GM12878 (cell line): ENCODE measurements around the gene ID3. TPM values are rescaled to one million over a fixed set of nuclear protein-coding genes. Genes with fewer than 3 reads are reported as not detected.

ENCODE experiments used
- ASH2L ChIP-seq: fragments of 300-600, 200-600 bp; sonication (generic); IDR thresholded peaks from 2 replicates; pipeline ENCODE4 v1.6.1; 2017; ENCODE audit warnings: low read depth, mild to moderate bottlenecking, borderline replicate concordance
- BCLAF1 ChIP-seq: fragments of 450-650 bp; IDR thresholded peaks from 2 replicates; pipeline ENCODE4 v1.6.1; 2017; ENCODE audit warnings: antibody characterized with exemption, mild to moderate bottlenecking, moderate library complexity
- BMI1 ChIP-seq: fragments of 450-650 bp; IDR thresholded peaks from 2 replicates; pipeline ENCODE4 v1.6.1; 2016; ENCODE audit warnings: mild to moderate bottlenecking, moderate library complexity, borderline replicate concordance
- CHD2 ChIP-seq: IDR thresholded peaks from 2 replicates; pipeline ENCODE4 v1.6.1; 2011; ENCODE audit warnings: low read depth, low read length, improper control_type of control experiment, borderline replicate concordance
- CREB1 ChIP-seq: IDR thresholded peaks from 2 replicates; pipeline ENCODE4 v1.6.1; 2012; ENCODE audit warnings: low read depth, mild to moderate bottlenecking, inconsistent platforms
- FOXK2 ChIP-seq: fragments of 450-650 bp; IDR thresholded peaks from 2 replicates; pipeline ENCODE4 v1.6.1; 2017; ENCODE audit warnings: mild to moderate bottlenecking, moderate library complexity
- MEF2A ChIP-seq: IDR thresholded peaks from 2 replicates; pipeline ENCODE4 v1.6.1; 2011; ENCODE audit warnings: low read depth, mild to moderate bottlenecking, low read length, moderate library complexity; ENCODE audit not compliant: insufficient read depth
- MTA2 ChIP-seq: fragments of 450-650 bp; IDR thresholded peaks from 2 replicates; pipeline ENCODE4 v1.6.1; 2016; ENCODE audit warnings: low read depth, mild to moderate bottlenecking, moderate library complexity
- NR2C1 ChIP-seq: fragments of 450-650 bp; IDR thresholded peaks from 2 replicates; pipeline ENCODE4 v1.6.1; 2017; ENCODE audit warnings: antibody characterized with exemption, mild to moderate bottlenecking, moderate library complexity
- NRF1 ChIP-seq: conservative IDR thresholded peaks from 2 replicates; pipeline ENCODE4 v1.6.1; 2011; ENCODE audit warnings: mild to moderate bottlenecking, low read depth, low read length, improper control_type of control experiment
- POLR2AphosphoS2 ChIP-seq: IDR thresholded peaks from 2 replicates; pipeline ENCODE4 v1.6.1; 2011; ENCODE audit warnings: low read depth, mild to moderate bottlenecking, low read length, improper control_type of control experiment, moderate library complexity
- POLR2AphosphoS5 ChIP-seq: IDR thresholded peaks from 2 replicates; pipeline ENCODE4 v1.6.1; 2011; ENCODE audit warnings: mild to moderate bottlenecking, low read length, inconsistent platforms
- RELA ChIP-seq: fragments of 450-650 bp; IDR thresholded peaks from 2 replicates; pipeline ENCODE4 v1.8.0; 2014; ENCODE audit warnings: borderline replicate concordance; ENCODE audit not compliant: partially characterized antibody
- RELB ChIP-seq: fragments of 450-650 bp; IDR thresholded peaks from 2 replicates; pipeline ENCODE4 v1.6.1; 2017; ENCODE audit warnings: low read depth, mild to moderate bottlenecking, moderate library complexity
- SMARCA5 ChIP-seq: fragments of 450-650 bp; IDR thresholded peaks from 2 replicates; pipeline ENCODE4 v1.6.1; 2017; ENCODE audit warnings: mild to moderate bottlenecking
- TCF3 ChIP-seq: IDR thresholded peaks from 2 replicates; pipeline ENCODE4 v1.6.1; 2012; ENCODE audit warnings: low read depth, mild to moderate bottlenecking, low read length, borderline replicate concordance; ENCODE audit not compliant: insufficient read depth
- ZBTB4 ChIP-seq: fragments of 450-650 bp; formaldehyde crosslinking; IDR thresholded peaks from 2 replicates; pipeline ENCODE4 v1.4.0; 2022; ENCODE audit warnings: mild to moderate bottlenecking, moderate library complexity
- ZNF622 ChIP-seq: fragments of 450-650 bp; IDR thresholded peaks from 2 replicates; pipeline ENCODE4 v1.6.1; 2017; ENCODE audit warnings: mild to moderate bottlenecking, inconsistent platforms
- ZNF687 ChIP-seq: fragments of 450-650 bp; IDR thresholded peaks from 2 replicates; pipeline ENCODE4 v1.6.1; 2017; ENCODE audit warnings: mild to moderate bottlenecking, moderate library complexity
- polyA plus RNA-seq, 11 experiments: library from polyadenylated mRNA; depleted of rRNA in 4 of 11; unstranded in 6 of 11; stranded (reverse) in 5 of 11; fragments of >200 nt; fragmentation: Nextera tagmentation in 4 of 11; fragmentation: Illumina TruSeq in 1 of 11; extraction: Ambion mirVana in 4 of 11; extraction: Trizol in 1 of 11; gene quantifications; 1 replicate in 1 of 11; 2 replicates in 10 of 11; pipeline versions ENCODE4 v1.2.1 to v1.2.3, GENCODE V29; 2011 to 2016; ENCODE audit warnings: inconsistent platforms in 2 of 11, missing spikeins in 2 of 11, low read depth in 1 of 11
- total RNA-seq, 4 experiments: library from RNA; depleted of rRNA in 3 of 4; stranded (reverse); fragments of >200 nt in 3 of 4; fragmentation: Illumina TruSeq in 1 of 4; extraction: Trizol in 1 of 4; gene quantifications; 2 replicates each; pipeline versions ENCODE4 v1.2.1 to v1.2.3, GENCODE V29; 2013 to 2021

ID3 gene
- total and polyA plus RNA-seq, 10 of the 15 experiments (the other 5 are each of a cell fraction or from before 2014, with no cell fraction given), result 42.7 to 475 (median 207) TPM

GRCh38 chr1:23592209-23592892, 33.0 kb upstream of the ID3 start (continued):
- TF ChIP-seq BCLAF1 (no peak), ASH2L (no peak), ZNF622 (no peak), ZNF687 (no peak), FOXK2 (no peak), ZBTB4 (CRISPR knock-in tag) (no peak), POLR2AphosphoS5 (no peak), TCF3 (0 out of 2 replicates have a peak, but pooled peaks have one; percentile 11), MTA2 (no peak), NRF1 (no peak), MEF2A (no peak), CREB1 (no peak), RELA (no peak), BMI1 (no peak), POLR2AphosphoS2 (no peak), SMARCA5 (peak; percentile 88; the same call in 1 of the 2 replicates), CHD2 (no peak), NR2C1 (no peak), RELB (no peak; the same call in 1 of the 2 replicates)
